T-helper 2 cell treated with Interferon-gamma antibody and Interleukin-4, amounts not matched to agents 5 μg/mL and 100 μg/mL, for 36 hours (primary cell): Measurements from ENCODE around the gene NCOA1.

Experiments used
- DNase-seq: peaks from one replicate; pipeline ENCODE4 v3.0.0; 2021; ENCODE audit warnings: low spot score
- H3K27ac Mint-ChIP-seq: one replicate; pipeline ENCODE4 v1.8.0; 2021; ENCODE audit warnings: mild to moderate bottlenecking, mixed read lengths
- H3K27me3 Mint-ChIP-seq: one replicate; pipeline ENCODE4 v1.8.0; 2021; ENCODE audit warnings: low read depth, mixed read lengths
- H3K36me3 Mint-ChIP-seq: one replicate; pipeline ENCODE4 v1.8.0; 2021; ENCODE audit warnings: low read depth, mixed read lengths
- H3K4me1 Mint-ChIP-seq: one replicate; pipeline ENCODE4 v1.8.0; 2021; ENCODE audit warnings: low read depth, mixed read lengths
- H3K4me3 Mint-ChIP-seq: one replicate; pipeline ENCODE4 v1.8.0; 2022; ENCODE audit warnings: mild to moderate bottlenecking, moderate library complexity, mixed read lengths
- H3K9me3 Mint-ChIP-seq: one replicate; pipeline ENCODE4 v1.8.0; 2021; ENCODE audit warnings: mixed read lengths

NCOA1 gene

GRCh38 chr2:24486636-24487205 lies 4.3 kb upstream of the NCOA1 start:
- H3K4me3 Mint-ChIP-seq: no peak overlapping the region
- no peak overlapping the region for H3K27ac Mint-ChIP-seq
- peaks cover 6% of the 10 kb centered on the region for H3K9me3 Mint-ChIP-seq
- H3K4me1 Mint-ChIP-seq: peaks cover 7% of the 10 kb centered on the region
- H3K36me3 Mint-ChIP-seq: no peaks in the 10 kb centered on the region
- no peak for DNase-seq
- H3K27me3 Mint-ChIP-seq: peaks cover 2% of the 10 kb centered on the region

DNA sequence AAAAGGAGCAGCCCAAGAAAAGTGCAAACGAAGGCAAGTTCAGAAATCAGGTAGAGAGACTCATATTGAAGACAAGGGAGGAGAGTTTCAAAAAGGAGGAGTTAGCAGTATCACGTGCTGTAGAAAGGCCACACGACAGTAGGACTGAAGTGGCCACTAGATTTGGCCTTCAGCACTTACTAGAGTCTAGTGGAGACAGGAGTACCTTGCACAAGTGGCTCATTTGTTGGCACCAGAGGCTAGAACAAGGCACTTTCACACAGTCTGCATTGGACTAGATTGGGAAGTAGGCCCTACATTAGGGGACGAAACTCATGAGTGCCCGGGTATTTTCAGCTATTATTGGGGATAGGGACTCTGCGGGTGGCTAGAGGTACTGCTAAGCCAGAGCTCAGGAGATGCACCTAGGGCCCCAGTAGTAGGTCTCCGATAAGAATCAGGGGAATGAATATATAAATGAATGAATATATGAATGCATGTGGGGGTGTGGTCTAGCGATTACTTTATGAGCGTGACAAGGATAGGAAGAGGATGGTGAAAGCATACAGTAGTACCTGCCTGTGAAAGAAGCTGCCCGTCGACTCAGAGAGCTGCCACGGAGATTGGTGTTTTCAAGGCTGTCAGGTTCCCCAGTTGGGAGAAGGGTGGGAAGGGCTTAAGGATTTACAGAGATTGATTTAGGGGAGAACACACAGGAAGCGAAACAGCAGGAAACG lies 1.4 kb upstream of the NCOA1 start:
- Mint-ChIP-seq H3K9me3 (peaks cover 3% of the 10 kb centered on the region), H3K27ac (peak overlapping the region; percentile 84), H3K4me1 (peaks cover 29% of the 10 kb centered on the region), H3K4me3 (peak overlapping the region; percentile 91), H3K36me3 (no peaks in the 10 kb centered on the region), H3K27me3 (peaks cover 11% of the 10 kb centered on the region)
- DNase-seq: no peak

- H3K9me3 Mint-ChIP-seq: no peaks in the 10 kb centered on the region
- no peaks in the 10 kb centered on the region for H3K36me3 Mint-ChIP-seq
- peak overlapping the region; percentile 84 for H3K27ac Mint-ChIP-seq
- DNase-seq: no peak
- H3K4me1 Mint-ChIP-seq: peaks cover 29% of the 10 kb centered on the region
- peaks cover 9% of the 10 kb centered on the region for H3K27me3 Mint-ChIP-seq
- H3K4me3 Mint-ChIP-seq: peak overlapping the region; percentile 91
Measured at GRCh38 chr2:24490181-24490689, 819 bp upstream of the NCOA1 start.

GRCh38 chr2:24491542-24492420 lies 727 bp downstream of the NCOA1 start:
- no peak overlapping the region for H3K27ac Mint-ChIP-seq
- no peaks in the 10 kb centered on the region for H3K9me3 Mint-ChIP-seq
- peaks cover 33% of the 10 kb centered on the region for H3K4me1 Mint-ChIP-seq
- no peaks in the 10 kb centered on the region for H3K36me3 Mint-ChIP-seq
- peaks cover 9% of the 10 kb centered on the region for H3K27me3 Mint-ChIP-seq
- DNase-seq: peak; percentile 59
- H3K4me3 Mint-ChIP-seq: peak overlapping the region; percentile 72

- Mint-ChIP-seq H3K27ac (no peak overlapping the region), H3K4me1 (peaks cover 35% of the 10 kb centered on the region), H3K36me3 (no peaks in the 10 kb centered on the region), H3K27me3 (peaks cover 9% of the 10 kb centered on the region), H3K9me3 (no peaks in the 10 kb centered on the region), H3K4me3 (peak overlapping the region; percentile 72)
- DNase-seq: no peak
Measured at GRCh38 chr2:24492421-24493279, 1.6 kb downstream of the NCOA1 start.

- no peak for DNase-seq
- Mint-ChIP-seq H3K27me3 (peaks cover 9% of the 10 kb centered on the region), H3K4me3 (peak overlapping the region; percentile 8), H3K36me3 (no peaks in the 10 kb centered on the region), H3K9me3 (no peaks in the 10 kb centered on the region), H3K27ac (no peak overlapping the region), H3K4me1 (peaks cover 35% of the 10 kb centered on the region)
Measured at GRCh38 chr2:24493713-24494112, 2.7 kb downstream of the NCOA1 start.

- H3K9me3 Mint-ChIP-seq: no peaks in the 10 kb centered on the region
- no peak for DNase-seq
- H3K4me1 Mint-ChIP-seq: peaks cover 35% of the 10 kb centered on the region
- no peak overlapping the region for H3K27ac Mint-ChIP-seq
- no peaks in the 10 kb centered on the region for H3K36me3 Mint-ChIP-seq
- peaks cover 9% of the 10 kb centered on the region for H3K27me3 Mint-ChIP-seq
- H3K4me3 Mint-ChIP-seq: no peak overlapping the region
Measured at GRCh38 chr2:24494410-24494809, 3.4 kb downstream of the NCOA1 start.

DNA sequence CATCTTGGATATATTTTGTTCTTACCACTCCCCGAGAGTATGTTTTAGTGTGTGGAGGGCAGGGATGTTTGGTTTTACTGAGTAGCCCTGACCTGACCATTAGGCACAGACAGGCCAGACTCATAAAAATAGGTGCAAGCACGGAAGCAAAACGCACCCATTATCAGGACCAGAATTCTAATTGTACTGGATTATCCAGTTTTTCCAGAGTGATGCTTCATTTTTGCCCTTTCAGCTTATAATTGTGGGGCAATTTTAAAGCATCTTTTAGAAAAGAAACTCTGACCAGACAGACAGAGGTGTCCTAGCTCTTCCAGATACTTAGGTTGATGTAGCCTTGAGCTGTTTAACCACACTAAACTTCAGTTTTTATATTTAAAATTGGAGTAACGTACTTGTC lies 4.4 kb downstream of the NCOA1 start:
- no peak overlapping the region for H3K27ac Mint-ChIP-seq
- peaks cover 27% of the 10 kb centered on the region for H3K4me1 Mint-ChIP-seq
- no peak for DNase-seq
- H3K27me3 Mint-ChIP-seq: peaks cover 9% of the 10 kb centered on the region
- no peaks in the 10 kb centered on the region for H3K36me3 Mint-ChIP-seq
- no peaks in the 10 kb centered on the region for H3K9me3 Mint-ChIP-seq
- H3K4me3 Mint-ChIP-seq: no peak overlapping the region

GRCh38 chr2:24496959-24497358 lies 5.9 kb downstream of the NCOA1 start:
- no peak overlapping the region for H3K4me3 Mint-ChIP-seq
- H3K27me3 Mint-ChIP-seq: peaks cover 9% of the 10 kb centered on the region
- H3K4me1 Mint-ChIP-seq: peaks cover 27% of the 10 kb centered on the region
- no peak for DNase-seq
- no peaks in the 10 kb centered on the region for H3K9me3 Mint-ChIP-seq
- H3K36me3 Mint-ChIP-seq: no peaks in the 10 kb centered on the region
- no peak overlapping the region for H3K27ac Mint-ChIP-seq

- Mint-ChIP-seq H3K9me3 (no peaks in the 10 kb centered on the region), H3K4me1 (peaks cover 21% of the 10 kb centered on the region), H3K27me3 (peaks cover 4% of the 10 kb centered on the region), H3K4me3 (no peak overlapping the region), H3K27ac (no peak overlapping the region), H3K36me3 (no peaks in the 10 kb centered on the region)
- DNase-seq: no peak
Measured at GRCh38 chr2:24497685-24498084, 6.6 kb downstream of the NCOA1 start.

DNA sequence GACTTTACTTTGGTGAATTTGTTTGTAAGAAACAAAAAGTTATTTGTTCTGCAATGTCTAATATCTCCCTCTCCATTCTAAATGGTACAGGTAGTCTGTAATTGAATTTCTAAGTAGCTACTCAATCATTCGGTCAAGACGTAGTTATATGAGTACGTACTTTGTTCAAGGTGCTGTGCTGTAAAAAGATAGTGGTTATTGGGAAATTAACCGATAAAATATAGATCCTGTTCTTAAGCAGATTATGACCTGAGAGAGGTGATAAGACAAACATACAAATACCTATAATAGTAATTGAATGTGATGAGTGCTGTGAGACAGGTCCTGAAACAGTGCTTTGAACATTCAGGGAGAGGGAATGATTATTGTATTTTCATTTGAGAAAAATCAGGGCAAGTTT lies 7.1 kb downstream of the NCOA1 start:
- no peaks in the 10 kb centered on the region for H3K9me3 Mint-ChIP-seq
- no peak overlapping the region for H3K4me3 Mint-ChIP-seq
- no peak overlapping the region for H3K27ac Mint-ChIP-seq
- H3K36me3 Mint-ChIP-seq: no peaks in the 10 kb centered on the region
- no peak for DNase-seq
- no peaks in the 10 kb centered on the region for H3K27me3 Mint-ChIP-seq
- H3K4me1 Mint-ChIP-seq: peaks cover 17% of the 10 kb centered on the region

GRCh38 chr2:24501813-24502212 lies 10.8 kb downstream of the NCOA1 start:
- H3K9me3 Mint-ChIP-seq: no peaks in the 10 kb centered on the region
- no peaks in the 10 kb centered on the region for H3K27me3 Mint-ChIP-seq
- H3K4me3 Mint-ChIP-seq: no peak overlapping the region
- DNase-seq: no peak
- peaks cover 3% of the 10 kb centered on the region for H3K36me3 Mint-ChIP-seq
- H3K4me1 Mint-ChIP-seq: peaks cover 7% of the 10 kb centered on the region
- H3K27ac Mint-ChIP-seq: no peak overlapping the region

- H3K36me3 Mint-ChIP-seq: peaks cover 3% of the 10 kb centered on the region
- DNase-seq: no peak
- H3K27me3 Mint-ChIP-seq: no peaks in the 10 kb centered on the region
- peaks cover 26% of the 10 kb centered on the region for H3K4me1 Mint-ChIP-seq
- no peak overlapping the region for H3K27ac Mint-ChIP-seq
- no peak overlapping the region for H3K4me3 Mint-ChIP-seq
- H3K9me3 Mint-ChIP-seq: no peaks in the 10 kb centered on the region
Measured at GRCh38 chr2:24505534-24506275, 14.7 kb downstream of the NCOA1 start.
